ENCODE measurements around the gene LAMC1.

DNA sequence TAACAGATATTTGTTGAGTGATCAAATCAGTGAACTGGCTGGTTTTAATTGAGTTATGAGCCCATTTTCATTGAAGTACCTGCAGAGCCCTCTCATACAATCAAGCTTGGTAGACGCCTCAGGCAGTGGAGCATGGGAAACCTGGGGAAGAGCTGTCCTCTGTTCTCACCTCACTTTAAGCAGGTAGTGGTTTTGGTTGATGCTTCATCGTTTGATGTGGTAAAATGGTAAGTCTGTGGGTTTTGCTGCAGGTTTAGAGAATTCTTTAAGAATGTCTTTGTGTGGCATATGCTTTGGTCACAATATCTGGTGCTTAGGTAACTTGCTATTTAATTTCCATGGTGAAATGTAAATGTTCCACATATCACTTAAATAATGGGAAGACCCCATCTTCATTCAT, 10.0 kb downstream of the LAMC1 start:
- TF ChIP-seq POLR2AphosphoS5 (IDR thresholded peaks at IDR 0.05) (no peak), POLR2A (IDR thresholded peaks at IDR 0.05; ENCODE audit: low read depth) (no peak)
- TF ChIP-seq, protein P1, sequence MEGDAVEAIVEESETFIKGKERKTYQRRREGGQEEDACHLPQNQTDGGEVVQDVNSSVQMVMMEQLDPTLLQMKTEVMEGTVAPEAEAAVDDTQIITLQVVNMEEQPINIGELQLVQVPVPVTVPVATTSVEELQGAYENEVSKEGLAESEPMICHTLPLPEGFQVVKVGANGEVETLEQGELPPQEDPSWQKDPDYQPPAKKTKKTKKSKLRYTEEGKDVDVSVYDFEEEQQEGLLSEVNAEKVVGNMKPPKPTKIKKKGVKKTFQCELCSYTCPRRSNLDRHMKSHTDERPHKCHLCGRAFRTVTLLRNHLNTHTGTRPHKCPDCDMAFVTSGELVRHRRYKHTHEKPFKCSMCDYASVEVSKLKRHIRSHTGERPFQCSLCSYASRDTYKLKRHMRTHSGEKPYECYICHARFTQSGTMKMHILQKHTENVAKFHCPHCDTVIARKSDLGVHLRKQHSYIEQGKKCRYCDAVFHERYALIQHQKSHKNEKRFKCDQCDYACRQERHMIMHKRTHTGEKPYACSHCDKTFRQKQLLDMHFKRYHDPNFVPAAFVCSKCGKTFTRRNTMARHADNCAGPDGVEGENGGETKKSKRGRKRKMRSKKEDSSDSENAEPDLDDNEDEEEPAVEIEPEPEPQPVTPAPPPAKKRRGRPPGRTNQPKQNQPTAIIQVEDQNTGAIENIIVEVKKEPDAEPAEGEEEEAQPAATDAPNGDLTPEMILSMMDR (IDR thresholded peaks at IDR 0.05): no peak
